KBM-7 (cell line): ENCODE data around the gene FGA.

ENCODE experiments used
- DNase-seq: peaks from one replicate; pipeline ENCODE4 v3.0.0-alpha.2; 2015
- in situ Hi-C: fragments of 300-500 bp; cut with MboI; formaldehyde crosslinking; loops from 2 replicates; pipeline ENCODE4 v1.14.3; 2020; ENCODE audit warnings: low sequenced_read_pairs, low pct_unique_long_range_greater_than_20kb, mixed read lengths

The FGA gene

DNA sequence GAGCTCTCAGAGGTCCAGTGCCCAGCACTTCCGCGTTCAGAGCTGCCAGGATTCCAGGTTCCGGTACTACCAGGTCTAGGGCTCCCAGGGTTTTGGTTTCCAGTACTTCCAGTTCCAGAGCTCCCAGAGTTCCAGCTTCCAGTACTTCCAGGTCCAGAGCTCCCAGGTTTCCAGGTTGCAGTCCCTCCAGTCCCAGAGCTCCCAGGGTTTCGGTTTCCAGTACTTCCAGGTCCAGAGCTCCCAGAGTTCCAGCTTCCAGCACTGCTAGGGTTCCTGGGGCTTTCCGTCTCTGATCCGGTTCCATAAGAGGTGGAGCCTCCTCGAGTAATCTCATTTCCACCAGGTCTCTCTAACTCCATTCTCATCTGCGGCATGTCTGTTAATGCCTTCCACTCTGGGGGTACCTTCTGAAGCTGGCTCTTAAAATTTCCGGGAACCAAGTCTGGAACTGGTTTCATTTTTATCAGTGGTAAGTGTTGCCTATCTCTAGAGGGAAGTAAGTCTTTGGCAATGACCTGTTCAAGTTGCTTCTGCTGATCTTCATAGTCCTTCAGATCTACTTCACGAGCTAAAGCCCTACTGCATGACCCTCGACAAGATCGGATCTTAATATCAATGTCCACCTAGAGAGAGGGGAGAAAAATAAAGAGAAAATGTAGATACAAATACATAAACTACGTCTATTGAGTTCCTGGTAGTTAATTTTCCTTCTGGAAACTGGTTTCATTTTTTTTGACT is 4.1 kb downstream of the FGA start:
- in situ Hi-C loops, result no loop called here
- DNase-seq, result no peak

DNA sequence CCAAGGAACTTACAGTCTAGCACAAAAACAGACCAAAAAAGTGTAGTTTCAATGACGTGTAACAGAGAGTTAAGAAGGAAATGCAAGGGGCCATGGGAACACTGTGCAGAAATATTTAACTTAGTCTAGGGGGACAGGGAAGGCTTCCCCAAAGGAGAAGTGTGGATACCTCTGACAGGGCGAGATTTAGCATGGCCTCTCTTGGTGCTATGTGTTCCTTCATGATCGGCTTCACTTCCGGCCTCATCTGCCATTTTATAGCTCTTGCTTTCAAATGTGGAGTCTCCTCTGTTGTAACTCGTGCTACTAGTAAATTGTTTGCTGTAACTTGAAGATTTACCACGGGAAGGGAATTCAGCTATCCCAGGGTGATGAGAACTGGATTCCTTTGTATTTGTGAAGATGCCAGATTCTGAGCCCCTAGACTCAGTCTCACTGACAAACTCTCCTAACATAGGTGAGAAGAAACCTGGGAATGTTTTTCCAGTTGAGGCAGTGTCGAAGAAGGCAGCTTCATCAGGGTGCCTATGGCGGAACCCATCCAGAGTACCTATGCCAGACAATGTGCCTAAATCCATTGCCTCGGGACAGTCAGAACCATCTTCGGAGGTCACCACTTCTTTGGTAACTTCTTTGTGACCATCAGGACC is 5.0 kb downstream of the FGA start:
- no peak for DNase-seq
- in situ Hi-C loops, result no loop called here

DNA sequence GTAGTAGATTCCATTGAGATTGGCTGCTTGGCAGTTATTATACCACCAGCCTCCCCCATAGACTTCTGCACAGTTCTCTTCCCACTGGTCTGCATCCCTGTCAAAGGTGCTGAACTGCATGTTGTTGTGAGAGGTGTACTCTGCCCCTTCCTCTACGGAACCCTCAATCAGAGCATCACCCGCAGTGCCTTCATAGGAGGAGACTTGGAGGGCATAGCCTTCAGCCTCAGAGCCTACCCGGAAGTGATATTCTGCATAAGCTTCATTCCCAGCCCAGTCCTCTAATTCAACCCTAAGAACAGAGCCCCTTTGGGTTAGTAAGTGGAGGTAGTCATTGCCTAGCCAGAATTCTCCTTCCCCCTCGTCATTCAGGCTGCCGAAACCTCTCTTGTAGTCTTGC is 6.3 kb downstream of the FGA start:
- DNase-seq, result no peak
- in situ Hi-C loops, result no loop called here

DNA sequence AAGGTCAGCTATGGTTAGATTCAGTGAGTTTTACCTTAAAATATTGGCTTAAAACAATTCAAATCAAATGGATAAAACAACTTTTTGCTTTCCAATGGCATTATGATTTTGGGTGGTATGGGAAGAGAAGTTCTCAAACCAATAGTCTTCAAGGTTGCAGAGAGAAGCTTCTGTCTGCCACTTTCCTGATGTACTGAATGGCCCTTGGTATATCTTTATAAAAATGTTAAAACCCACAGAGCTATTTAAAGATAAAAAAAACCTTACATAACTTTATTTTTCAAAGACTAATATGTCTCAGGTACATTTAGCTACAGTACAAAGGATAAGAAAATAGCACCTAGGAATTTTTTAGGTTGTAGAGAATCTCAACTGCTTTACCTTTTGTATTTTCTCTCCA is 6.9 kb downstream of the FGA start:
- in situ Hi-C loops, result no loop called here
- no peak for DNase-seq

GRCh38 chr4:154583230-154583629 is 7.3 kb downstream of the FGA start:
- in situ Hi-C loops, result no loop called here

DNA sequence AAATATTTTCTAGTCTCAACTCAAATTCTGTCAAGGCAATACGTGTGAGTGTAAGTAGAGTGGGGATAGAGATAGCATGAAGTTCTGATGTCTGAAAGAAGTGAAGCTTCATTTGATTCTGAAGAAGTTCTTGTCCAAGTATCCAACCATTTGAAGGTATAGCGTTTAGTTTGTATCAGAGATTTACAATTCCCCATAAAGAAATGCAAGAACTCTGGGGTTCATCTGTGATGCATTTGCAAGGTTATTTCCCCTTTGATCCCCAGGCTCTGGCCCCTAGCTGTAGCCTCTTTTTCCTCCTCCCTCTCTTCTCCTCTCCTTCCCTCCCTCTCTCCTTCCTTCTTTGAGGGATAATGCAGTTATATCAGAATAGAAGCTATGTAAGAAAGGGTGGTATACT is 7.8 kb downstream of the FGA start:
- in situ Hi-C loops, result no loop called here
- DNase-seq, result no peak

More at GRCh38 chr4:154583230-154583629, 7.3 kb downstream of the FGA start:
- no peak for DNase-seq

DNA sequence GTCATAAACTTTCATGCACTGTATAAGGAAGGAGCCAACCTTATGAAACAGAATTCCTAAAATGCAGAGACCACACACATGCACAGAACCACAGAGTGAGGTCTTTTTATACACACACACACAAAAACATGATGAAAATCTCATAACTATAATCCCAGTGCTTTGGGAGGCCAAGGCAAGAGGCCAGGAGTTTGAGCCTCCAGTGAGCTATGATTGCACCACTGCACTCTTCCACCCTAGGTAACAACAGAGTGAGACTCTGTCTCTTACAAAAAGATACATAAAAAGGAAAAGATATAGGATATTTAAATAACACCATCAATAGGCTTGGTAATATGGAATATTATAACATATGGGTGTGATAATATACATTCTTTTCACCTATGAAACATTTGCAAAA is 10.6 kb downstream of the FGA start:
- DNase-seq, result no peak
- in situ Hi-C loops, result no loop called here

DNA sequence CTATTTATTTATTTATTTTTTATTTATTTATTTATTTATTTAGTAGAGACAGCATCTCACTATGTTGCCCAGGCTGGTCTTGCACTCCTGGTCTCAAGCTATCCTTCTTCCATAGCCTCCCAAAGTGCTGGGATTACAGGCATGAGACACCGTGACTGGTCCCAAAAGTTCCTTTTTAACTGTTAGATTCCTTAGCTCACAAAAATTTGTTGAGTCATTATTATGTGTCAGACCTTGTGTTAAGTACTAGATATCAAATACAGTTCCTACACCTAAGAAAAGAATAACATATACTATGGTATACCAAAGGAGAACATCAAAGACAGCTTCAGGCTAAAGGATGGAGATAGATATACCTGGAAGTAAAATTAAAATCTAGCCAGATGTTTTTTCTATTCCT is 11.6 kb downstream of the FGA start:
- DNase-seq, result no peak
- in situ Hi-C loops, result no loop called here

- in situ Hi-C loops, result no loop called here
Observed at GRCh38 chr4:154577324-154577723, 13.2 kb downstream of the FGA start.

DNA sequence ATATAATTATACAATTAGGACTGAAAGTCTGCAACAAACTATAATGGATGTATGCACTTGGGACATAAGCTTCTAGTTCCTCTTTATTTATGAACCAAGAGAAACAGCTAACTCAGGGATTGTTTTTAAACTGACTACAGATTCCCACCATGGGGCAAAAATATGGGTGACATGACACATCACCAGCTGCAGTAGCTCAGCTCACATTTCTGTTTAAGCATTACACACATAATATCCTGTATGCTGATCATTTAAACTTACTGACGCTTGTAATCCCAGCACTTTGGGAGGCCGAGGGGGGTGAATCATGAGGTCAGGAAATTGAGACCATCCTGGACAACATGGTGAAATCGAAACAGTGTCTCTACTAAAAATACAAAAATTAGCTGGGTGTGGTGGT is 16.2 kb downstream of the FGA start:
- in situ Hi-C loops, result no loop called here
- DNase-seq, result no peak

More at GRCh38 chr4:154577324-154577723, 13.2 kb downstream of the FGA start:
- DNase-seq, result no peak

DNA sequence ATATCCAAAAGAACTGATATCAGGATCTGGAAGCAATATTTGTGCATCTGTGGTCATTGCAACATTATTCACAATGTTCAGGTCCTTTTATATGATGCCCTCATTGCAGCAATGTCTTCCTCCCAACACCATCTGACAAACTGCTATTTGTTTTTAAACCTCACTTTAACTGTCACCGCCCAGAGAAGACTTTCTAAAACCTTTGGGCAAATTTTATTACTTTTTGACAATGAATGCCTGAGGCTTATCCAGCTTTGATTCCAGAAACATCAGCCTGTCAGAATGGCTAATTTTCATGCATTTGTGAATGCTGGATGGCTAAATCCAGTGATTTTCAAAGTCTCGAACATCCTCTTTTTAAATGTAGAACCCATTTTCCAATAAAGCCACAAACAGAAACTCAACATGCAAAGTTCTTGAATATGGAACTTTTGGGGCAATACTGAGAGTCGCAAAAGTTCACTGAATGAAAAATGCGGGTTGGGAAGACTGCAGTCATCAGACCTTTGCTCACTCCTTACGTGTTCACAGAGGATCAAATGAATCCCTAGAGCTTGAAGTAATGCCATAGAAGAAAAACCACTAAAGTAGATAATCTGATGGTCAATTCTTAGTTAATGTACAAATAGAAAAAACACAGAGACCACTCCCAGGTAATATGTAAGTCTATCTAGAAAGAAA is 17.2 kb downstream of the FGA start:
- in situ Hi-C loops, result no loop called here
- DNase-seq, result no peak

GRCh38 chr4:154569584-154569983 is 21.0 kb downstream of the FGA start:
- in situ Hi-C loops, result no loop called here
- DNase-seq, result no peak

DNA sequence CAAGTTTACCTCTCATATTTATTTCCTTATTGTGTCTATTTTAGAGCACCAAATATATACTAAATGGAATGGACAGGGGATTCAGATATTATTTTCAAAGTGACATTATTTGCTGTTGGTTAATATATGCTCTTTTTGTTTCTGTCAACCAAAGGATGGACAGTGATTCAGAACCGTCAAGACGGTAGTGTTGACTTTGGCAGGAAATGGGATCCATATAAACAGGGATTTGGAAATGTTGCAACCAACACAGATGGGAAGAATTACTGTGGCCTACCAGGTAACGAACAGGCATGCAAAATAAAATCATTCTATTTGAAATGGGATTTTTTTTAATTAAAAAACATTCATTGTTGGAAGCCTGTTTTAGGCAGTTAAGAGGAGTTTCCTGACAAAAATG is 21.5 kb downstream of the FGA start:
- in situ Hi-C loops, result no loop called here
- no peak for DNase-seq

- in situ Hi-C loops, result no loop called here
Observed at GRCh38 chr4:154566639-154567204, 23.8 kb downstream of the FGA start.

DNA sequence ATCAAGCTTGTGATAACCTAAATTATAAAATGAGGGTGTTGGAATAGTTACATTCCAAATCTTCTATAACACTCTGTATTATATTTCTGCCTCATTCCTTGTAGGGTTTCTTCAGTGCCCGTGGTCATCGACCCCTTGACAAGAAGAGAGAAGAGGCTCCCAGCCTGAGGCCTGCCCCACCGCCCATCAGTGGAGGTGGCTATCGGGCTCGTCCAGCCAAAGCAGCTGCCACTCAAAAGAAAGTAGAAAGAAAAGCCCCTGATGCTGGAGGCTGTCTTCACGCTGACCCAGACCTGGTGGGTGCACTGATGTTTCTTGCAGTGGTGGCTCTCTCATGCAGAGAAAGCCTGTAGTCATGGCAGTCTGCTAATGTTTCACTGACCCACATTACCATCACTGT is 24.8 kb downstream of the FGA start:
- in situ Hi-C loops, result no loop called here
- no peak for DNase-seq

More at GRCh38 chr4:154566639-154567204, 23.8 kb downstream of the FGA start:
- no peak for DNase-seq

- in situ Hi-C loops, result no loop called here
- no peak for DNase-seq
Observed at GRCh38 chr4:154564311-154564710, 26.2 kb downstream of the FGA start.

GRCh38 chr4:154562697-154563254 is 27.8 kb downstream of the FGA start, which contains the start of gene FGB:
Gene FGB (plus strand): TSS chr4:154563011. CDS start chr4:154563019, 8 bp downstream.
- no peak for DNase-seq
- in situ Hi-C loops, result no loop called here

DNA sequence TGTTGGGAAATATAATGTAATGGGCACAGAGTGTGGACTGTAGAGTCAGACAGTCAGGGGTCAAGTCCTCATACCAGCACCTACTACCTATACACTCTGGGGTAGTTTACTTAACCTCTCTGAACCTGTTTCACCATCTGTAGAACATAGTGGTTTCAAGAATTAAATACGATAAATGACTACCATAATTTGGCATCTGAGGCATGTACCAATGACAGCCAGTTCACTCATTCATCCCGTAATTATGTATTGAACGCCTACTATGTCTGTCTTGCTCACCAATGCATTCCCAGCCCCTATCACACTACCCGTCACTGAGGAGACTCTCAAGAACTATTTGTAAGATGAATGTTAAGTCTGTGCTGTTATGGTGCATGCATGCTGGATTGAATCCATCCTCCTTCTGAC is 29.7 kb downstream of the FGA start:
- DNase-seq, result no peak
- in situ Hi-C loops, result no loop called here

DNA sequence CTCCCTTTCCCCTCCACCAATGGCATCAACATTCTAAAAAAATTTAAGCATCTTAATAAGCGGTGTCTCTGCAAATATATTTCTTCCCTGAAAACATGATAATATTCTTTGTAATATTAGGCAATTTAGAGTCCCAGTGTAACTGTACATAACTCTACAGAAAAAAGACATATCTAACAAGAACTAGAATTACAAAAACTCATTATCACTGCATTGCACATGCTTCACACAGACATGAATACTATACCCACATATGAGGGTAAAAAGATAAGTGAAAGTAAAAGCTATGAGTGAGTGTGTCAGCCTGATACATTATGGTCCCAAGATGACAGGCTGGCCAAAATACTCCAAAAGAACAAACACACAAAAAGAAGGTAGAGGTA is 30.1 kb downstream of the FGA start:
- in situ Hi-C loops, result no loop called here
- DNase-seq, result no peak
